Stimulated activated CD4-positive, alpha-beta T cell treated with anti-CD3 and anti-CD28 coated beads, Interleukin-1b, Interleukin-23, amount 100 ng/mL, for 4 hours (primary cell): Measurements from ENCODE around the gene PCSK4.

Source experiments
- DNase-seq, 2 donors: peaks; one replicate each; pipeline ENCODE4 v3.0.0-alpha.2; 2020; ENCODE audit warnings: low read depth in 2 of 2

The PCSK4 gene

GRCh38 chr19:1471010-1471514 is 19.1 kb downstream of the PCSK4 start:
- DNase-seq = no peak

- DNase-seq = peak; percentile 69 to 72
Measured at GRCh38 chr19:1470305-1471009, 19.7 kb downstream of the PCSK4 start.

- no peak for DNase-seq
Measured at GRCh38 chr19:1470055-1470304, 20.2 kb downstream of the PCSK4 start.

GRCh38 chr19:1469255-1470054 is 20.7 kb downstream of the PCSK4 start:
- DNase-seq = no peak

GRCh38 chr19:1468821-1469254 is 21.3 kb downstream of the PCSK4 start:
- peak in 1 of 2 donors; percentile 52 for DNase-seq

GRCh38 chr19:1468274-1468820 is 21.8 kb downstream of the PCSK4 start:
- DNase-seq = no peak

GRCh38 chr19:1467490-1468273 is 22.5 kb downstream of the PCSK4 start:
- DNase-seq = no peak

- no peak for DNase-seq
Measured at GRCh38 chr19:1467215-1467489, 23.0 kb downstream of the PCSK4 start.

- DNase-seq = no peak
Measured at GRCh38 chr19:1466461-1467214, 23.5 kb downstream of the PCSK4 start.

GRCh38 chr19:1466018-1466460 is 24.1 kb downstream of the PCSK4 start:
- no peak for DNase-seq

- DNase-seq = no peak
Measured at GRCh38 chr19:1465191-1466016, 24.7 kb downstream of the PCSK4 start.

- DNase-seq = no peak
Measured at GRCh38 chr19:1461862-1462261, 28.3 kb downstream of the PCSK4 start.

GRCh38 chr19:1460033-1460995 is 29.8 kb downstream of the PCSK4 start:
- DNase-seq = no peak

GRCh38 chr19:1459479-1459878 is 30.7 kb downstream of the PCSK4 start:
- DNase-seq = no peak

GRCh38 chr19:1457892-1458291 is 32.3 kb downstream of the PCSK4 start:
- no peak for DNase-seq

- DNase-seq = no peak
Measured at GRCh38 chr19:1457031-1457739, 33.0 kb downstream of the PCSK4 start.

GRCh38 chr19:1456121-1456900 is 33.8 kb downstream of the PCSK4 start:
- no peak for DNase-seq
